ENCODE results near the gene HLA-DOB. TPM values are rescaled to one million over a fixed set of nuclear protein-coding genes. Genes with fewer than 3 reads are reported as not detected.

The HLA-DOB gene
- total RNA-seq, result 0.25 to 0.56 TPM in 2 of 3 replicates, not detected in the other
- long read RNA-seq, result 0 reads

GRCh38 chr6:32816746-32817204 is at the start of gene HLA-DOB:
TSS of gene HLA-DOB (minus strand) at chr6:32817002. CDS start at chr6:32816951, 51 bp downstream.
- no peak for DNase-seq (ENCODE audit: low spot score)
- peaks cover 23% of the 10 kb centered on the region for H3K27me3 Mint-ChIP-seq (ENCODE audit: low read depth)

GRCh38 chr6:32865724-32866443 is 49.1 kb upstream of the HLA-DOB start:
- no peak for DNase-seq (ENCODE audit: low spot score)
- TF ChIP-seq, protein P1, sequence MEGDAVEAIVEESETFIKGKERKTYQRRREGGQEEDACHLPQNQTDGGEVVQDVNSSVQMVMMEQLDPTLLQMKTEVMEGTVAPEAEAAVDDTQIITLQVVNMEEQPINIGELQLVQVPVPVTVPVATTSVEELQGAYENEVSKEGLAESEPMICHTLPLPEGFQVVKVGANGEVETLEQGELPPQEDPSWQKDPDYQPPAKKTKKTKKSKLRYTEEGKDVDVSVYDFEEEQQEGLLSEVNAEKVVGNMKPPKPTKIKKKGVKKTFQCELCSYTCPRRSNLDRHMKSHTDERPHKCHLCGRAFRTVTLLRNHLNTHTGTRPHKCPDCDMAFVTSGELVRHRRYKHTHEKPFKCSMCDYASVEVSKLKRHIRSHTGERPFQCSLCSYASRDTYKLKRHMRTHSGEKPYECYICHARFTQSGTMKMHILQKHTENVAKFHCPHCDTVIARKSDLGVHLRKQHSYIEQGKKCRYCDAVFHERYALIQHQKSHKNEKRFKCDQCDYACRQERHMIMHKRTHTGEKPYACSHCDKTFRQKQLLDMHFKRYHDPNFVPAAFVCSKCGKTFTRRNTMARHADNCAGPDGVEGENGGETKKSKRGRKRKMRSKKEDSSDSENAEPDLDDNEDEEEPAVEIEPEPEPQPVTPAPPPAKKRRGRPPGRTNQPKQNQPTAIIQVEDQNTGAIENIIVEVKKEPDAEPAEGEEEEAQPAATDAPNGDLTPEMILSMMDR (IDR thresholded peaks at IDR 0.05), result no peak
- H3K27ac Mint-ChIP-seq (ENCODE audit: unreplicated experiment), result no peak overlapping the region
- no peaks in the 10 kb centered on the region for H3K36me3 Mint-ChIP-seq (ENCODE audit: low read depth)
- no peaks in the 10 kb centered on the region for H3K9me3 Mint-ChIP-seq (ENCODE audit: low read depth)
- H3K27me3 Mint-ChIP-seq (ENCODE audit: low read depth), result peaks cover 46% of the 10 kb centered on the region
- H3K4me3 Mint-ChIP-seq (ENCODE audit: unreplicated experiment), result no peak overlapping the region
- peaks cover 5% of the 10 kb centered on the region for H3K4me1 Mint-ChIP-seq (ENCODE audit: low read depth)

More at GRCh38 chr6:32816746-32817204, at the start of gene HLA-DOB:
- H3K27ac Mint-ChIP-seq (ENCODE audit: unreplicated experiment), result no peak within 1 kb of the TSS
- peaks cover 8% of the 10 kb centered on the region for H3K4me1 Mint-ChIP-seq (ENCODE audit: low read depth)
- peaks cover 3% of the 10 kb centered on the region for H3K36me3 Mint-ChIP-seq (ENCODE audit: low read depth)
- no peak within 1 kb of the TSS for H3K4me3 Mint-ChIP-seq (ENCODE audit: unreplicated experiment)
- no peaks in the 10 kb centered on the region for H3K9me3 Mint-ChIP-seq (ENCODE audit: low read depth)
- TF ChIP-seq, protein P1 (IDR thresholded peaks at IDR 0.05), result no peak

GRCh38 chr6:32862725-32863124 is 45.9 kb upstream of the HLA-DOB start:
- Mint-ChIP-seq H3K9me3 (ENCODE audit: low read depth) (no peaks in the 10 kb centered on the region), H3K27me3 (ENCODE audit: low read depth) (peaks cover 38% of the 10 kb centered on the region), H3K36me3 (ENCODE audit: low read depth) (no peaks in the 10 kb centered on the region), H3K4me1 (ENCODE audit: low read depth) (peaks cover 7% of the 10 kb centered on the region), H3K27ac (ENCODE audit: unreplicated experiment) (no peak overlapping the region), H3K4me3 (ENCODE audit: unreplicated experiment) (no peak overlapping the region)
- TF ChIP-seq, protein P1 (IDR thresholded peaks at IDR 0.05), result no peak
- DNase-seq (ENCODE audit: low spot score), result no peak

DNA sequence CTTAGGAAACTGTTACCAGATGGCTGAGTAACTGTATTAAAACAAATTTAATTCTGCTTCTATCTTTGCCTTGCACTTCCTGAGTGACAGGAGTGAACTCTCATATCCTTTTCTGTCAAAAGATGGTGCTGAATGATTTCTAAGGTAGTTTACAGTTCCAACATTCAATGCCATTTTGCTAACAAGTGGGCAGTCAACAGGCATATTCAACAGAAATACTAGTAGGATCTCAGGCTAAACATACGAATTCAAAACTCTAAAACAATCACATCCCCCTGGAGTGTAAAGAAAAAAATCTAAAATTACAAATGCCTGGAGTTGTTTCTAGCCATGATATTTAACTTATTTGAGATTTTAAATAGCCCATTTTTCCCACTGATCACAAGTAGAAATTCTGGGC is 43.9 kb upstream of the HLA-DOB start:
- H3K36me3 Mint-ChIP-seq (ENCODE audit: low read depth), result no peaks in the 10 kb centered on the region
- H3K4me3 Mint-ChIP-seq (ENCODE audit: unreplicated experiment), result no peak overlapping the region
- peaks cover 35% of the 10 kb centered on the region for H3K27me3 Mint-ChIP-seq (ENCODE audit: low read depth)
- peaks cover 7% of the 10 kb centered on the region for H3K4me1 Mint-ChIP-seq (ENCODE audit: low read depth)
- TF ChIP-seq, protein P1 (IDR thresholded peaks at IDR 0.05), result no peak
- no peak overlapping the region for H3K27ac Mint-ChIP-seq (ENCODE audit: unreplicated experiment)
- DNase-seq (ENCODE audit: low spot score), result no peak
- no peaks in the 10 kb centered on the region for H3K9me3 Mint-ChIP-seq (ENCODE audit: low read depth)

DNA sequence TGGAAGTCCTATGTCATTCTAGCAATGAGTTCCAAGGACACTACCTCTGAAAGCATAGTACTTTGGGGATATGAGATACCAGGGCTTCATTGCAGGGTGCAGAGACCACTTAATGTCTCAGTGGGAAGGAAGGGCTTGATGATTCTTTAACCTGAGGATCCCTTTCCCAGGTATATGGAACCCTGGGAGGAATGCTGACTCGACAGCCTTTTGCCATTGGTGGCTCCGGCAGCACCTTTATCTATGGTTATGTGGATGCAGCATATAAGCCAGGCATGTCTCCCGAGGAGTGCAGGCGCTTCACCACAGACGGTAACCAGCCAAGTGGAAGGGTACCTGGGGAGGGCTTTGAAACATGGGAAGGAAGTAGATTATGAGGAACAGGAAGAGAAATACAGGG is 41.4 kb upstream of the HLA-DOB start:
- H3K4me3 Mint-ChIP-seq (ENCODE audit: unreplicated experiment), result no peak overlapping the region
- peaks cover 32% of the 10 kb centered on the region for H3K27me3 Mint-ChIP-seq (ENCODE audit: low read depth)
- TF ChIP-seq, protein P1 (IDR thresholded peaks at IDR 0.05), result no peak
- no peak overlapping the region for H3K27ac Mint-ChIP-seq (ENCODE audit: unreplicated experiment)
- H3K36me3 Mint-ChIP-seq (ENCODE audit: low read depth), result no peaks in the 10 kb centered on the region
- no peaks in the 10 kb centered on the region for H3K9me3 Mint-ChIP-seq (ENCODE audit: low read depth)
- peaks cover 17% of the 10 kb centered on the region for H3K4me1 Mint-ChIP-seq (ENCODE audit: low read depth)
- no peak for DNase-seq (ENCODE audit: low spot score)

All from chondrocyte (in vitro differentiated cells).